Uterus (tissue), 2 donors: ENCODE results near the gene GDI1.

Source experiments
- CTCF ChIP-seq, 4 experiments: fragments of 200-600 bp in 2 of 4; fragments of 450-650 bp in 2 of 4; sonication (generic) in 2 of 4; IDR thresholded peaks; one replicate each; pipeline ENCODE4 v1.5.1; 2016 to 2019; ENCODE audit warnings: antibody characterized with exemption in 4 of 4, mild to moderate bottlenecking in 2 of 4, moderate library complexity in 1 of 4
- POLR2A ChIP-seq, 2 donors: fragments of 450-650 bp; IDR thresholded peaks; one replicate each; pipeline ENCODE4 v1.6.1; 2016; ENCODE audit warnings: antibody characterized with exemption in 2 of 2, mild to moderate bottlenecking in 1 of 2, moderate library complexity in 1 of 2

GRCh38 chrX:154462396-154462795 lies 25.4 kb downstream of the GDI1 start:
- TF ChIP-seq CTCF (IDR thresholded peaks at IDR 0.05) (no peak), POLR2A (IDR thresholded peaks at IDR 0.05) (no peak)
